LNCaP clone FGC (cell line): ENCODE data around the gene TP53I11.

ENCODE experiments used
- DNase-seq: peaks from one replicate; pipeline ENCODE4 v3.0.0-alpha.2; 2011; ENCODE audit warnings: low read depth
- H3K4me3 ChIP-seq: 2 replicates; pipeline ENCODE4 v1.5.1; 2011; ENCODE audit warnings: mild to moderate bottlenecking, low read depth, low read length, control low read depth
- TF ChIP-seq, protein P1 (sequence below): IDR thresholded peaks from 2 replicates; pipeline ENCODE4 v1.5.1; 2012; ENCODE audit warnings: mild to moderate bottlenecking; ENCODE audit not compliant: control insufficient read depth, insufficient read depth; ENCODE audit errors: extremely low read depth

The TP53I11 gene

DNA sequence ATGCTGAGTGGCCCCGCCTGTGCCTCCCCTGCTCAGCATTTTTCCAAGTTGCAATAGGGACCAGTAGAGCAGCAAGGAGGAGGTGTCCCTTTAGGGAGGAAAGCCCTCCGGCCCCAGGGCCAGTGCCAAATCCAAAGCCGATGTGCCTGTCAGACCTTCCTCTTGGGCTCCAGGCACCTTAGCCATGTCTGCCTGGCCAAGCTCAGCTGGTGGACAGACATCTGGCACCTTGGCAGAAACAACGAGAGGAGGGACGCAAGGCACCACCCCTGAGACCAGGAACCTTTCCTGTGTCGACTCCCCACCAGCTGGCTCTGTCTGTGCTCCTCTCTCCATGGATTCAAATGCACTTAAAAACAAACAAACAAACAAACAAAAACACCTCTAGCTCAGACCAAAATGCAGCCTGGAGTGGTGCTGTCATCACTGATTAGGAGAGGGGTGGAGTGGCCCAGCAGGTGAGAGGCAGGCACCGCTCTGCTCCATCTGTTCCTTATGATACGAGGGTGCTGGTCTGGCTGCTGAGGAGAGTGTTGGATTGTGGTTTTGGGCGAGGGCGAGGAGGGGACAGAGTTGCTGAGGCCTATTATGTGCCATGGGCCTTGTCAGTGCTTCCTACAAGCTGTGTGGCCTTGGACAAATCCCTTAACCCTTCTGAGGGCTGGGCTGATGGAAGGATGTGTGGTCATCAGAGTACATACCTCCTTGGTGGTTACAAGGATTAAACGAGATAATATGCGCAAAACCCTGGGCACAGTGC is 46.2 kb downstream of the TP53I11 start:
- H3K4me3 ChIP-seq, result no peak overlapping the region
- TF ChIP-seq, protein P1, sequence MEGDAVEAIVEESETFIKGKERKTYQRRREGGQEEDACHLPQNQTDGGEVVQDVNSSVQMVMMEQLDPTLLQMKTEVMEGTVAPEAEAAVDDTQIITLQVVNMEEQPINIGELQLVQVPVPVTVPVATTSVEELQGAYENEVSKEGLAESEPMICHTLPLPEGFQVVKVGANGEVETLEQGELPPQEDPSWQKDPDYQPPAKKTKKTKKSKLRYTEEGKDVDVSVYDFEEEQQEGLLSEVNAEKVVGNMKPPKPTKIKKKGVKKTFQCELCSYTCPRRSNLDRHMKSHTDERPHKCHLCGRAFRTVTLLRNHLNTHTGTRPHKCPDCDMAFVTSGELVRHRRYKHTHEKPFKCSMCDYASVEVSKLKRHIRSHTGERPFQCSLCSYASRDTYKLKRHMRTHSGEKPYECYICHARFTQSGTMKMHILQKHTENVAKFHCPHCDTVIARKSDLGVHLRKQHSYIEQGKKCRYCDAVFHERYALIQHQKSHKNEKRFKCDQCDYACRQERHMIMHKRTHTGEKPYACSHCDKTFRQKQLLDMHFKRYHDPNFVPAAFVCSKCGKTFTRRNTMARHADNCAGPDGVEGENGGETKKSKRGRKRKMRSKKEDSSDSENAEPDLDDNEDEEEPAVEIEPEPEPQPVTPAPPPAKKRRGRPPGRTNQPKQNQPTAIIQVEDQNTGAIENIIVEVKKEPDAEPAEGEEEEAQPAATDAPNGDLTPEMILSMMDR, result no peak
- no peak for DNase-seq

DNA sequence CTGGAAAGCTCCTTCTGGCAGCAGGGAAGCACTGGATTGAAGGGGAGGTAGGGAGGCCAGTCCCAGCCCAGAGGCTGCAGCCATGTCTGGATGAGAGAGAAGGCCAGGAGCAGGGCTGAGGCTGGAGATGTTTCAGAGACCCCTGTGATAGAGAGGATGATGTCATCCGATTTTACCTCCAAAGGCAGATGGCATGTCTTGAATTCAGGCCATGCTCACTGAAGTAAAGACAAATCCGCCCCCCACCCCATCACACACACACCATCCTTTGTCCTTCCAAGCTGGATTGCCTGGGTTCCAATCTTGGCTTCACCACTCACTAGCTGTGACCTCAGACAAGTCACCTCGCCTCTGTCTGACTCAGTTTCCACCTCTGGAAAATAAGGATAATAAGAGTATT is 47.2 kb downstream of the TP53I11 start:
- TF ChIP-seq, protein P1, result no peak
- no peak overlapping the region for H3K4me3 ChIP-seq
- no peak for DNase-seq

DNA sequence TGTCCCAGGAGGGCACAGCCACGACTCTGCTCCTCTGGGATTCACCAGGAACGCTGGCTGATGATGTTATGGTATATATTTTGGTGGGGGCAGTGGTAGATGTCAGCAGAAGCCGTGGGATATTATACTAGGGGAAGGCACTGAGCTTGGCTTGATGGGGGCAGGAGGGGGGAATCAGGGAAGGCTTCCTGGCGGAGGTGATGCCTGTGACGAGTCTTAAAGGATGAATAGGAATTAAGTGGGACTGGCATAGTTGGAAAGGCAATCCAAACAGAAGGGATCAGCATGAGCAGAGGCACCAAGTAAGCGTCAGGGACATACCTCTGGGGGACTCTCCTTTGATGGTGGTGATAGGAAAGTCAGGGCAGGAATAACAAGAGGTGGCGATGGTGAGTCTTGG is 47.6 kb downstream of the TP53I11 start:
- TF ChIP-seq, protein P1, result no peak
- no peak overlapping the region for H3K4me3 ChIP-seq

DNA sequence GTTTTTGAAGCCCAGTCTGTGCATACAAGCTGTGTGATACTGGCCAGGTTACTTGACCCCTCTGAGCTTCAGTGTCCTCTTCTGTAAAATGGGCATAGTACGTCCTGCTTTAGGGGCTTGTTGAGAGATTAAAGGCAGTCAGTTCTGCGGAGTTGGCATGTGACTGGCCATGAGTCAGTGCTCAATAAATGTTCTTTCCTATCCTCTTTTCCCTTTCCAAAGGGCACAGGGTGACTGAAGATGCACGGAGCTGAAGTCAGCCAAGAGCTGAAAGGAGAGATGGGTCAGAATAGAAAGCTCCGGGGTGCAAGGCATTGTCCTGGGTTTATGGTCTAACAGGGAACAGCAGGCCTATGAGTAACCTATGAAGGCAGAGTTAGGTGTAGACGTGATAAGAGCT is 48.9 kb downstream of the TP53I11 start:
- no peak for DNase-seq
- TF ChIP-seq, protein P1, result no peak
- H3K4me3 ChIP-seq, result no peak overlapping the region

More for the DNA sequence above, 47.6 kb downstream of the TP53I11 start:
- no peak for DNase-seq

DNA sequence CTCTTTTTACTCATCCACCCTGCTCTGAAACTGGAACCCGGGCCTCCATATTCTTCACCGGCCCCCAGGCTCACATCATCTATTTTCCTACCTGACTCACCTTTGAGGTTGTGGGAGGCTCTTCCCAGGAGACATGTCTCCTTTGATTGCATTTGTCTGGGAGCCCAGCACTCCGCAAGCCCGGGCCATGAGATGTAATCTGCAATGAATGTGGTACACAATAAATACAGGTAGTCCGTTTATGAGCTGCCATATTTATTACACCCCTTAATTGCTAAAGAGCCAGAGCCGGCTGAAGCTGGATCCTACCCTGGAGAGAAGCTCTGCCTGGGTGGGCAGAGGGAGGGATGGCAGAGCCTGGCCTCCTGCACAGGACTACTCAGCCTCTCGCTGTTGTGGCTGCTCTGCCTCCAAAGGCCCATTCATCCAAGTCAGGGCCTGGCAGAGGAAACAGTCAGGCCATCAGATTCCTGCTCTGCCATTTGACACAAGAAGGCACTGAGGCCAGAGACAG is 49.5 kb downstream of the TP53I11 start:
- TF ChIP-seq, protein P1, result no peak
- no peak overlapping the region for H3K4me3 ChIP-seq
- no peak for DNase-seq

DNA sequence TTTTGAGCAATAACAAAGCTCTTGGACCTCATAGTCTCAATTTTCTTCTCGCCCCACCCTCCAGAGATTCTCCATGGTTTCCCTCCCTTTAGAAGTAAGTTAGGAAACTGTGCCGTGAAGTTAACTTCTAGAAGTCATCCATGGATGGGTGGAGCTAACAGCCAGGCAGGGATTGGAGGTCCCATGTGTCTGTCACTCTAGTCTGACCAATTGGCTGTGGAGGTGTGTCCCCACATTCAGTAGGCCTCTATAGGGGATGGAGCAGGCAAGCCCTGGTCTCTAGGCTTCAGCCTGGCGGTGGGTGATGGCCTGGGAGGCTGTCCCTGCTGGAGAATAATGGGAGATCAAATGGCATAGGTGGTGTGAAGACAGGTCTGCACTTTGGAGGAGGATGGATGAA is 50.7 kb downstream of the TP53I11 start:
- H3K4me3 ChIP-seq, result no peak overlapping the region
- TF ChIP-seq, protein P1, result no peak
- DNase-seq, result peak; percentile 32
